GM23338 (cell line): ENCODE data around the gene PAX6. TPM values are rescaled to one million over a fixed set of nuclear protein-coding genes. Genes with fewer than 3 reads are reported as not detected.

Source experiments
- ATAC-seq: fragments of 200-7000 bp; cut with Tn5 transposase; 3 replicates; pipeline ENCODE4 v1.9.1; 2020
- DNase-seq: peaks from one replicate; pipeline ENCODE4 v3.0.0-alpha.2; 2015; ENCODE audit warnings: low spot score
- H2AFZ ChIP-seq: fragments of 200-600 bp; sonication (generic); 2 replicates; pipeline ENCODE4 v1.8.0; 2016; ENCODE audit warnings: antibody characterized with exemption, mild to moderate bottlenecking, moderate library complexity
- H3F3A ChIP-seq: fragments of 200-600 bp; sonication (generic); replicated peaks from 2 replicates; pipeline ENCODE4 v1.8.0; 2017; ENCODE audit warnings: antibody characterized with exemption, mixed run types, low read depth
- H3K27ac ChIP-seq: fragments of 200-600 bp; sonication (generic); 2 replicates; pipeline ENCODE4 v1.6.1; 2016; ENCODE audit warnings: low read depth
- H3K27me3 ChIP-seq: fragments of 200-600 bp; sonication (generic); 2 replicates; pipeline ENCODE4 v1.8.0; 2016; ENCODE audit warnings: mild to moderate bottlenecking, mixed run types, moderate library complexity; ENCODE audit not compliant: insufficient read depth
- H3K36me3 ChIP-seq: fragments of 200-600 bp; sonication (generic); 2 replicates; pipeline ENCODE4 v1.8.0; 2016; ENCODE audit warnings: mild to moderate bottlenecking; ENCODE audit not compliant: insufficient read depth
- H3K4me1 ChIP-seq: fragments of 200-600 bp; sonication (generic); 2 replicates; pipeline ENCODE4 v1.8.0; 2016; ENCODE audit warnings: mild to moderate bottlenecking, moderate library complexity; ENCODE audit not compliant: insufficient read depth
- H3K4me2 ChIP-seq: fragments of 200-600 bp; sonication (generic); 2 replicates; pipeline ENCODE4 v1.7.1; 2017; ENCODE audit warnings: mixed run types
- H3K4me3 ChIP-seq: fragments of 200-600 bp; sonication (generic); 2 replicates; pipeline ENCODE4 v1.6.1; 2016; ENCODE audit warnings: mixed run types
- H3K79me2 ChIP-seq: fragments of 200-600 bp; sonication (generic); replicated peaks from 2 replicates; pipeline ENCODE4 v1.8.0; 2017; ENCODE audit warnings: mild to moderate bottlenecking; ENCODE audit not compliant: insufficient read depth
- H3K9me2 ChIP-seq: fragments of 200-600 bp; sonication (generic); 2 replicates; pipeline ENCODE4 v1.8.0; 2017; ENCODE audit not compliant: insufficient read depth
- H4K20me1 ChIP-seq: fragments of 200-600 bp; sonication (generic); replicated peaks from 2 replicates; pipeline ENCODE4 v1.8.0; 2017; ENCODE audit warnings: mild to moderate bottlenecking; ENCODE audit not compliant: insufficient read depth
- H3K27ac Mint-ChIP-seq: 2 replicates; pipeline ENCODE4 v1.8.0; 2020; ENCODE audit warnings: inconsistent platforms, mild to moderate bottlenecking, moderate library complexity, mixed read lengths
- H3K27me3 Mint-ChIP-seq: 3 replicates; pipeline ENCODE4 v1.8.0; 2022; ENCODE audit warnings: low read depth, mild to moderate bottlenecking, moderate library complexity, mixed read lengths, inconsistent platforms; ENCODE audit not compliant: insufficient read depth, poor library complexity
- H3K36me3 Mint-ChIP-seq: 3 replicates; pipeline ENCODE4 v1.8.0; 2021; ENCODE audit warnings: low read depth, mild to moderate bottlenecking, inconsistent platforms, moderate library complexity, mixed read lengths
- H3K4me1 Mint-ChIP-seq: 3 replicates; pipeline ENCODE4 v1.8.0; 2020; ENCODE audit warnings: mild to moderate bottlenecking, inconsistent platforms, mixed read lengths
- H3K4me3 Mint-ChIP-seq: 3 replicates; pipeline ENCODE4 v1.8.0; 2021; ENCODE audit warnings: moderate library complexity, mild to moderate bottlenecking, inconsistent platforms, mixed read lengths
- H3K9me3 Mint-ChIP-seq: 3 replicates; pipeline ENCODE4 v1.8.0; 2020; ENCODE audit warnings: moderate library complexity, mild to moderate bottlenecking, inconsistent platforms, mixed read lengths
- EZH2 ChIP-seq: fragments of 200-600 bp; sonication (generic); IDR thresholded peaks from one replicate; pipeline ENCODE4 v1.8.0; 2017; ENCODE audit warnings: antibody characterized with exemption, mild to moderate bottlenecking, low read depth; ENCODE audit not compliant: unreplicated experiment
- EZH2phosphoT487 ChIP-seq: fragments of 200-600 bp; sonication (generic); IDR thresholded peaks from one replicate; pipeline ENCODE4 v1.8.1; 2018; ENCODE audit warnings: antibody characterized with exemption; ENCODE audit not compliant: unreplicated experiment
- JUNB ChIP-seq: IDR thresholded peaks from one replicate; pipeline ENCODE4 v1.6.1; 2016; ENCODE audit warnings: antibody characterized with exemption; ENCODE audit not compliant: unreplicated experiment
- NANOG ChIP-seq: IDR thresholded peaks from 2 replicates; pipeline ENCODE4 v1.6.1; 2016; ENCODE audit warnings: antibody characterized with exemption, borderline replicate concordance
- POLR2AphosphoS5 ChIP-seq: IDR thresholded peaks from 2 replicates; pipeline ENCODE4 v1.6.1; 2016; ENCODE audit warnings: antibody characterized with exemption, low read depth
- STAT1 ChIP-seq: IDR thresholded peaks from one replicate; pipeline ENCODE4 v1.6.1; 2016; ENCODE audit warnings: antibody characterized with exemption; ENCODE audit not compliant: unreplicated experiment
- ZNF114 ChIP-seq: fragments of 250-450 bp; sonication (Bioruptor Pico); IDR thresholded peaks from 2 replicates; pipeline ENCODE4 v1.5.0; 2020; ENCODE audit warnings: mild to moderate bottlenecking, moderate library complexity
- polyA plus RNA-seq: library from polyadenylated mRNA; unstranded; fragments of >200 nt; fragmentation: Nextera tagmentation; extraction: Ambion mirVana; gene quantifications from 2 replicates; pipeline ENCODE4 v1.2.1, GENCODE V29; 2016
- total RNA-seq: library from RNA; depleted of rRNA; stranded (reverse); fragments of >200 nt; shearing (Covaris generic); gene quantifications from 2 replicates; pipeline ENCODE4 v1.2.3, GENCODE V29; 2014
- TF ChIP-seq, protein P1 (sequence below): fragments of 250-450 bp; sonication (Bioruptor Pico); IDR thresholded peaks from 2 replicates; pipeline ENCODE4 v1.5.0; 2020; ENCODE audit warnings: mild to moderate bottlenecking, moderate library complexity
- TF ChIP-seq, protein P2 (sequence below), 2 experiments: fragments of 200-600 bp in 1 of 2; sonication (generic) in 1 of 2; conservative IDR thresholded peaks; 2 replicates each; pipeline versions ENCODE4 v1.5.1 to v1.6.1; 2016 to 2017; ENCODE audit warnings: antibody characterized with exemption in 2 of 2, low read depth in 2 of 2, mild to moderate bottlenecking in 2 of 2, moderate library complexity in 1 of 2

PAX6 gene
- total and polyA plus RNA-seq, 2 experiments from 2014 or later, result 0.17 to 0.45 TPM

DNA sequence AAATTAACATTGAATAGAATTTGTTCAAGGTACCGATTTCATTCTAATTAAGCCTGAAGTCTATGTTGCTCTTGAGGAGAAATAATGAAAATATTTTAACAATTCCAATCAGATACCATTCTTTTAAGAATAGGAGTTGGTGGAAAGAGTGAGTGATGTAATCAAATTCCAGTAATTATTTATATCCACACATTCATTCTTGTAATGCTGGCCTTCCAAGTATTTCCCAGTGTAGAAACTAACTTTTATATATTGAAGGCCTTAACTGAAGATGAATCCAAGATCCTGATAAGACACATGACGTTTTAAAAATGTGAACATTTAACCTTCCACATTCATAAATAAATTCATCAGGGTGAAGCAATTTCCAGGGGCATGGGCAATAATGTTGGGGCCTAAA lies 36.6 kb upstream of the PAX6 start (continued):
- TF ChIP-seq, protein P1, sequence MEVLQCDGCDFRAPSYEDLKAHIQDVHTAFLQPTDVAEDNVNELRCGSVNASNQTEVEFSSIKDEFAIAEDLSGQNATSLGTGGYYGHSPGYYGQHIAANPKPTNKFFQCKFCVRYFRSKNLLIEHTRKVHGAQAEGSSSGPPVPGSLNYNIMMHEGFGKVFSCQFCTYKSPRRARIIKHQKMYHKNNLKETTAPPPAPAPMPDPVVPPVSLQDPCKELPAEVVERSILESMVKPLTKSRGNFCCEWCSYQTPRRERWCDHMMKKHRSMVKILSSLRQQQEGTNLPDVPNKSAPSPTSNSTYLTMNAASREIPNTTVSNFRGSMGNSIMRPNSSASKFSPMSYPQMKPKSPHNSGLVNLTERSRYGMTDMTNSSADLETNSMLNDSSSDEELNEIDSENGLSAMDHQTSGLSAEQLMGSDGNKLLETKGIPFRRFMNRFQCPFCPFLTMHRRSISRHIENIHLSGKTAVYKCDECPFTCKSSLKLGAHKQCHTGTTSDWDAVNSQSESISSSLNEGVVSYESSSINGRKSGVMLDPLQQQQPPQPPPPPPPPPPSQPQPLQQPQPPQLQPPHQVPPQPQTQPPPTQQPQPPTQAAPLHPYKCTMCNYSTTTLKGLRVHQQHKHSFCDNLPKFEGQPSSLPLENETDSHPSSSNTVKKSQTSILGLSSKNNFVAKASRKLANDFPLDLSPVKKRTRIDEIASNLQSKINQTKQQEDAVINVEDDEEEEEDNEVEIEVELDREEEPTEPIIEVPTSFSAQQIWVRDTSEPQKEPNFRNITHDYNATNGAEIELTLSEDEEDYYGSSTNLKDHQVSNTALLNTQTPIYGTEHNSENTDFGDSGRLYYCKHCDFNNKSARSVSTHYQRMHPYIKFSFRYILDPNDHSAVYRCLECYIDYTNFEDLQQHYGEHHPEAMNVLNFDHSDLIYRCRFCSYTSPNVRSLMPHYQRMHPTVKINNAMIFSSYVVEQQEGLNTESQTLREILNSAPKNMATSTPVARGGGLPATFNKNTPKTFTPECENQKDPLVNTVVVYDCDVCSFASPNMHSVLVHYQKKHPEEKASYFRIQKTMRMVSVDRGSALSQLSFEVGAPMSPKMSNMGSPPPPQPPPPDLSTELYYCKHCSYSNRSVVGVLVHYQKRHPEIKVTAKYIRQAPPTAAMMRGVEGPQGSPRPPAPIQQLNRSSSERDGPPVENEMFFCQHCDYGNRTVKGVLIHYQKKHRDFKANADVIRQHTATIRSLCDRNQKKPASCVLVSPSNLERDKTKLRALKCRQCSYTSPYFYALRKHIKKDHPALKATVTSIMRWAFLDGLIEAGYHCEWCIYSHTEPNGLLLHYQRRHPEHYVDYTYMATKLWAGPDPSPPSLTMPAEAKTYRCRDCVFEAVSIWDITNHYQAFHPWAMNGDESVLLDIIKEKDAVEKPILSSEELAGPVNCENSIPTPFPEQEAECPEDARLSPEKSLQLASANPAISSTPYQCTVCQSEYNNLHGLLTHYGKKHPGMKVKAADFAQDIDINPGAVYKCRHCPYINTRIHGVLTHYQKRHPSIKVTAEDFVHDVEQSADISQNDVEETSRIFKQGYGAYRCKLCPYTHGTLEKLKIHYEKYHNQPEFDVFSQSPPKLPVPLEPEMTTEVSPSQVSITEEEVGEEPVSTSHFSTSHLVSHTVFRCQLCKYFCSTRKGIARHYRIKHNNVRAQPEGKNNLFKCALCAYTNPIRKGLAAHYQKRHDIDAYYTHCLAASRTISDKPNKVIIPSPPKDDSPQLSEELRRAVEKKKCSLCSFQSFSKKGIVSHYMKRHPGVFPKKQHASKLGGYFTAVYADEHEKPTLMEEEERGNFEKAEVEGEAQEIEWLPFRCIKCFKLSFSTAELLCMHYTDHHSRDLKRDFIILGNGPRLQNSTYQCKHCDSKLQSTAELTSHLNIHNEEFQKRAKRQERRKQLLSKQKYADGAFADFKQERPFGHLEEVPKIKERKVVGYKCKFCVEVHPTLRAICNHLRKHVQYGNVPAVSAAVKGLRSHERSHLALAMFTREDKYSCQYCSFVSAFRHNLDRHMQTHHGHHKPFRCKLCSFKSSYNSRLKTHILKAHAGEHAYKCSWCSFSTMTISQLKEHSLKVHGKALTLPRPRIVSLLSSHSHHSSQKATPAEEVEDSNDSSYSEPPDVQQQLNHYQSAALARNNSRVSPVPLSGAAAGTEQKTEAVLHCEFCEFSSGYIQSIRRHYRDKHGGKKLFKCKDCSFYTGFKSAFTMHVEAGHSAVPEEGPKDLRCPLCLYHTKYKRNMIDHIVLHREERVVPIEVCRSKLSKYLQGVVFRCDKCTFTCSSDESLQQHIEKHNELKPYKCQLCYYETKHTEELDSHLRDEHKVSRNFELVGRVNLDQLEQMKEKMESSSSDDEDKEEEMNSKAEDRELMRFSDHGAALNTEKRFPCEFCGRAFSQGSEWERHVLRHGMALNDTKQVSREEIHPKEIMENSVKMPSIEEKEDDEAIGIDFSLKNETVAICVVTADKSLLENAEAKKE (CRISPR knock-in tag), result no peak
- TF ChIP-seq STAT1 (no peak), NANOG (no peak), POLR2AphosphoS5 (no peak), EZH2phosphoT487 (no peak)

DNA sequence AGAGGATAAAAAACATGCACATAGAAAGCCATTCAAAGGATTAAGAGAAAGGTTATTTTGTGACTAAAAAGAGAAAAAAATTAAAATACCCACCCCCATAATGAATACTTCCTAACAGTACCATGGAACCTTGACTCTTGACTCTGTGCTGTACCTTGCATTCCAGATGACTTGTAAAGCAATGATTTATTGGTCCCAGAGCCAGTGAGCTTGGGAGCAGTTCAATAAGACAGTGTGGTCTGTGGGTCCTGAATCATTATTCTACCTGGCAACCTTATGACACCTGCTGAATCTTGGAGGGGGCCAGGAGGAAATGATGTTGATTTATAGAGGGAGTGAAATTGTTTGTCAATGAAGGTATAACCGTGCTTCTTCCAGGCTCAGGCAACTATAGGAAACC lies 34.2 kb upstream of the PAX6 start:
- H3K27me3 Mint-ChIP-seq, result peaks cover 3% of the 10 kb centered on the region
- Histone ChIP-seq H3K27me3 (no peaks in the 10 kb centered on the region), H4K20me1 (no peaks in the 10 kb centered on the region), H3K36me3 (no peaks in the 10 kb centered on the region), H3K79me2 (no peaks in the 10 kb centered on the region), H3F3A (no peaks in the 10 kb centered on the region), H3K9me2 (no peaks in the 10 kb centered on the region), H3K4me2 (no peak overlapping the region), H3K4me1 (peaks cover 18% of the 10 kb centered on the region), H3K4me3 (no peak overlapping the region), H3K27ac (no peak overlapping the region), H2AFZ (no peak overlapping the region)
- no peak overlapping the region for H3K4me3 Mint-ChIP-seq
- ATAC-seq (no peak), DNase-seq (no peak)
- TF ChIP-seq STAT1 (no peak), POLR2AphosphoS5 (no peak), EZH2 (no peak), EZH2phosphoT487 (no peak), ZNF114 (CRISPR knock-in tag) (no peak), JUNB (no peak)
- TF ChIP-seq, protein P1 (CRISPR knock-in tag), result no peak
- TF ChIP-seq, protein P2, sequence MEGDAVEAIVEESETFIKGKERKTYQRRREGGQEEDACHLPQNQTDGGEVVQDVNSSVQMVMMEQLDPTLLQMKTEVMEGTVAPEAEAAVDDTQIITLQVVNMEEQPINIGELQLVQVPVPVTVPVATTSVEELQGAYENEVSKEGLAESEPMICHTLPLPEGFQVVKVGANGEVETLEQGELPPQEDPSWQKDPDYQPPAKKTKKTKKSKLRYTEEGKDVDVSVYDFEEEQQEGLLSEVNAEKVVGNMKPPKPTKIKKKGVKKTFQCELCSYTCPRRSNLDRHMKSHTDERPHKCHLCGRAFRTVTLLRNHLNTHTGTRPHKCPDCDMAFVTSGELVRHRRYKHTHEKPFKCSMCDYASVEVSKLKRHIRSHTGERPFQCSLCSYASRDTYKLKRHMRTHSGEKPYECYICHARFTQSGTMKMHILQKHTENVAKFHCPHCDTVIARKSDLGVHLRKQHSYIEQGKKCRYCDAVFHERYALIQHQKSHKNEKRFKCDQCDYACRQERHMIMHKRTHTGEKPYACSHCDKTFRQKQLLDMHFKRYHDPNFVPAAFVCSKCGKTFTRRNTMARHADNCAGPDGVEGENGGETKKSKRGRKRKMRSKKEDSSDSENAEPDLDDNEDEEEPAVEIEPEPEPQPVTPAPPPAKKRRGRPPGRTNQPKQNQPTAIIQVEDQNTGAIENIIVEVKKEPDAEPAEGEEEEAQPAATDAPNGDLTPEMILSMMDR (conservative IDR thresholded peaks at IDR 0.05; ENCODE audit: low read depth in 2 of 2), result no peak
- H3K4me1 Mint-ChIP-seq, result peaks cover 21% of the 10 kb centered on the region
- no peak overlapping the region for H3K27ac Mint-ChIP-seq
- H3K9me3 Mint-ChIP-seq, result no peaks in the 10 kb centered on the region
- no peaks in the 10 kb centered on the region for H3K36me3 Mint-ChIP-seq
